ENCODE results near the gene PIP5KL1. TPM values are rescaled to one million over a fixed set of nuclear protein-coding genes. Genes with fewer than 3 reads are reported as not detected.

PIP5KL1 gene
- total and polyA plus RNA-seq, 2 of the 8 experiments (the other 6 are each of a cell fraction or from before 2014, with no cell fraction given) = 13.4 to 15.4 TPM

GRCh38 chr9:127977009-127977883, 46.7 kb upstream of the PIP5KL1 start (continued):
- TF ChIP-seq HDAC2 (IDR thresholded peaks at IDR 0.05; ENCODE audit: borderline replicate concordance in 1 of 2, low read depth in 2 of 2, low read length in 2 of 2) (no peak), EZH2 (IDR thresholded peaks at IDR 0.05; ENCODE audit: low read depth, low read length, severe bottlenecking) (no peak), FOSL1 (IDR thresholded peaks at IDR 0.05; ENCODE audit: insufficient read depth, low read depth, low read length) (no peak), NANOG (IDR thresholded peaks at IDR 0.05; ENCODE audit: insufficient read depth, low read depth, low read length, poor library complexity, severe bottlenecking) (no peak), SRF (IDR thresholded peaks at IDR 0.05; ENCODE audit: low read depth, low read length) (no peak), RBBP5 (IDR thresholded peaks at IDR 0.05; ENCODE audit: borderline replicate concordance, low read depth, low read length) (no peak), BACH1 (IDR thresholded peaks at IDR 0.05; ENCODE audit: low read length) (no peak), GABPA (IDR thresholded peaks at IDR 0.05; ENCODE audit: borderline replicate concordance, insufficient read depth, low read length) (no peak), ATF3 (IDR thresholded peaks at IDR 0.05; ENCODE audit: insufficient read depth, low read depth, low read length) (no peak)
